ENCODE data around the gene CDKN2B-AS1. TPM values are rescaled to one million over a fixed set of nuclear protein-coding genes. Genes with fewer than 3 reads are reported as not detected.

Gene CDKN2B-AS1
- total RNA-seq, 2 donors from 2014 or later = 0.62 TPM; not detected in 1

GRCh38 chr9:22073349-22073748, 78.8 kb downstream of the CDKN2B-AS1 start:
- Histone ChIP-seq H3K27me3 (replicated peaks; ENCODE audit: insufficient read depth) (no peaks in the 10 kb centered on the region), H3K4me3 (no peak overlapping the region), H3K27ac (no peak overlapping the region), H3K36me3 (no peaks in the 10 kb centered on the region), H3K4me1 (replicated peaks) (no peaks in the 10 kb centered on the region), H3K9me3 (no peaks in the 10 kb centered on the region)
- TF ChIP-seq CTCF (IDR thresholded peaks at IDR 0.05) = no peak
- TF ChIP-seq POLR2AphosphoS5 (IDR thresholded peaks at IDR 0.05) = no peak
- TF ChIP-seq POLR2A (IDR thresholded peaks at IDR 0.05) = no peak
- 69% methylated on average over 1 of the region's 1 CpG for WGBS
- intact Hi-C loops (cut with DNase I) = no loop called here
- no peak for DNase-seq (ENCODE audit: low spot score)

- Histone ChIP-seq H3K4me3 (no peak overlapping the region), H3K36me3 (no peaks in the 10 kb centered on the region), H3K27me3 (replicated peaks; ENCODE audit: insufficient read depth) (no peaks in the 10 kb centered on the region), H3K4me1 (replicated peaks) (no peaks in the 10 kb centered on the region), H3K27ac (no peak overlapping the region), H3K9me3 (no peaks in the 10 kb centered on the region)
- WGBS = 90% methylated on average over 3 of the region's 3 CpGs
- no peak for TF ChIP-seq POLR2AphosphoS5 (IDR thresholded peaks at IDR 0.05)
- intact Hi-C loops (cut with DNase I) = no loop called here
- DNase-seq (ENCODE audit: low spot score) = no peak
Measured at GRCh38 chr9:22078081-22078480, 83.5 kb downstream of the CDKN2B-AS1 start.

- H3K36me3 ChIP-seq = no peaks in the 10 kb centered on the region
- TF ChIP-seq POLR2AphosphoS5 (IDR thresholded peaks at IDR 0.05) (peak; percentile 40), CTCF (IDR thresholded peaks at IDR 0.05) (no peak)
- WGBS = 44% methylated on average over 4 of the region's 4 CpGs
- no peak overlapping the region for H3K27ac ChIP-seq
- no peak for DNase-seq (ENCODE audit: low spot score)
- no peaks in the 10 kb centered on the region for H3K27me3 ChIP-seq (replicated peaks; ENCODE audit: insufficient read depth)
- no peaks in the 10 kb centered on the region for H3K4me1 ChIP-seq (replicated peaks)
- intact Hi-C loops (cut with DNase I) = no loop called here
- H3K9me3 ChIP-seq = no peaks in the 10 kb centered on the region
- no peak overlapping the region for H3K4me3 ChIP-seq
Measured at GRCh38 chr9:22079873-22080341, 85.3 kb downstream of the CDKN2B-AS1 start.

GRCh38 chr9:22084336-22085035, 89.9 kb downstream of the CDKN2B-AS1 start:
- no peaks in the 10 kb centered on the region for H3K4me1 ChIP-seq (replicated peaks)
- H3K27ac ChIP-seq = no peak overlapping the region
- H3K4me3 ChIP-seq = no peak overlapping the region
- WGBS = 2% methylated on average over 2 of the region's 2 CpGs
- intact Hi-C loops (cut with DNase I) = no loop called here
- H3K9me3 ChIP-seq = no peaks in the 10 kb centered on the region
- H3K36me3 ChIP-seq = no peaks in the 10 kb centered on the region
- TF ChIP-seq CTCF (IDR thresholded peaks at IDR 0.05) = no peak
- TF ChIP-seq POLR2AphosphoS5 (IDR thresholded peaks at IDR 0.05) = peak; percentile 3
- no peak for DNase-seq (ENCODE audit: low spot score)
- no peaks in the 10 kb centered on the region for H3K27me3 ChIP-seq (replicated peaks; ENCODE audit: insufficient read depth)

GRCh38 chr9:22088053-22088716, 93.6 kb downstream of the CDKN2B-AS1 start:
- Histone ChIP-seq H3K4me1 (replicated peaks) (no peaks in the 10 kb centered on the region), H3K36me3 (no peaks in the 10 kb centered on the region), H3K4me3 (no peak overlapping the region), H3K27me3 (replicated peaks; ENCODE audit: insufficient read depth) (no peaks in the 10 kb centered on the region), H3K9me3 (no peaks in the 10 kb centered on the region), H3K27ac (no peak overlapping the region)
- intact Hi-C loops (cut with DNase I) = no loop called here
- no peak for DNase-seq (ENCODE audit: low spot score)
- TF ChIP-seq POLR2A (IDR thresholded peaks at IDR 0.05) (no peak), POLR2AphosphoS5 (IDR thresholded peaks at IDR 0.05) (no peak), CTCF (IDR thresholded peaks at IDR 0.05) (no peak)
- 55% methylated on average over 5 of the region's 5 CpGs for WGBS
